ENCODE data around the gene KHDRBS1. TPM values are rescaled to one million over a fixed set of nuclear protein-coding genes. Genes with fewer than 3 reads are reported as not detected.

KHDRBS1 gene
- total and polyA plus RNA-seq, 9 of the 15 experiments (the other 6 are each of a cell fraction or from before 2014, with no cell fraction given), result 48.4 to 257 (median 114) TPM

DNA sequence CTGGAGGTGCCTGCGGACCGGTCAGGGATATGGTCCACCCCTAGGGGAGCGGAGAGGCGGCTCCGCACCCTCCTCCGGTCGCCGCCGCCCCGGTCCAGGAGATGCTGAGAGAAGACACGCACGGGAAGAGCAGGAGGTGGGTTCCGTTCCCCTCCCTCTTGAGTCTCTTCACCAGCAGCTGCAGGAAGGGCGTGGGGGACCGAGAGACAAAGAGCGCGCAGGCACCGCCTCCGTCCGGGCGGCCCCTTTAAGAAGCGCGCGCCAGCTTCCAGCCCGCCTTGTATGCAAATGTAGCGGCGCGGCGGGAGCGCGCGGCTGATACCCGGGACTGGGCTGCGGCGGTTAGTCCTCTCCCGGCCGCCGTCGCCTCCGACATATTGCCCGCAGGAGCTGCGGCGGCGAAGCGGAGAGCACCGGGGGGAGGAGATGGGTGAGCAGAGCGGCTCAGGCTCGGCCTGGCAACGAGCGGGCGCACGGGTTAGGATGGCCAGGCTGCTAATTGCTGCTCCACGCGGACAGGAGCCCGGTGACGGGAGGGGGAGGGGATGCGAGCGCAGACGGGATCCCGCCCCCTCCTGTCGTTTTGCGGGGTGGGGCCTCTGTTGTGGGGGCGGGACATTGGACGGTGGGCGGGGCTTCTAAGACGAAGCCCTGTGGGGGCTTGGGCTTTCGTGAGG is 59.1 kb downstream of the KHDRBS1 start, which contains the start of gene TMEM39B (continued):
- TF ChIP-seq, protein P1, sequence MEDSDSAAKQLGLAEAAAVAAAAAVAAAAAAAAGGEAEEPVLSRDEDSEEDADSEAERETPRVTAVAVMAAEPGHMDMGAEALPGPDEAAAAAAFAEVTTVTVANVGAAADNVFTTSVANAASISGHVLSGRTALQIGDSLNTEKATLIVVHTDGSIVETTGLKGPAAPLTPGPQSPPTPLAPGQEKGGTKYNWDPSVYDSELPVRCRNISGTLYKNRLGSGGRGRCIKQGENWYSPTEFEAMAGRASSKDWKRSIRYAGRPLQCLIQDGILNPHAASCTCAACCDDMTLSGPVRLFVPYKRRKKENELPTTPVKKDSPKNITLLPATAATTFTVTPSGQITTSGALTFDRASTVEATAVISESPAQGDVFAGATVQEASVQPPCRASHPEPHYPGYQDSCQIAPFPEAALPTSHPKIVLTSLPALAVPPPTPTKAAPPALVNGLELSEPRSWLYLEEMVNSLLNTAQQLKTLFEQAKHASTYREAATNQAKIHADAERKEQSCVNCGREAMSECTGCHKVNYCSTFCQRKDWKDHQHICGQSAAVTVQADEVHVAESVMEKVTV (CRISPR knock-in tag; IDR thresholded peaks at IDR 0.05), result 0 out of 2 replicates have a peak, but pooled peaks have one; percentile 25
- peak; percentile 23; the same call in 1 of the 2 replicates for TF ChIP-seq TAL1 (IDR thresholded peaks at IDR 0.05)
- TF ChIP-seq E2F3 (CRISPR knock-in tag; IDR thresholded peaks at IDR 0.05), result 0 out of 2 replicates have a peak, but pooled peaks have one; percentile 49
- TF ChIP-seq, protein P2, sequence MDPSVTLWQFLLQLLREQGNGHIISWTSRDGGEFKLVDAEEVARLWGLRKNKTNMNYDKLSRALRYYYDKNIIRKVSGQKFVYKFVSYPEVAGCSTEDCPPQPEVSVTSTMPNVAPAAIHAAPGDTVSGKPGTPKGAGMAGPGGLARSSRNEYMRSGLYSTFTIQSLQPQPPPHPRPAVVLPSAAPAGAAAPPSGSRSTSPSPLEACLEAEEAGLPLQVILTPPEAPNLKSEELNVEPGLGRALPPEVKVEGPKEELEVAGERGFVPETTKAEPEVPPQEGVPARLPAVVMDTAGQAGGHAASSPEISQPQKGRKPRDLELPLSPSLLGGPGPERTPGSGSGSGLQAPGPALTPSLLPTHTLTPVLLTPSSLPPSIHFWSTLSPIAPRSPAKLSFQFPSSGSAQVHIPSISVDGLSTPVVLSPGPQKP (CRISPR knock-in tag; IDR thresholded peaks at IDR 0.05), result no peak
- TF ChIP-seq POLR2G (IDR thresholded peaks at IDR 0.05; ENCODE audit: low read depth, low read length), result peak; percentile 98
- peak; percentile 91 to 96 for TF ChIP-seq MNT (conservative IDR thresholded peaks at IDR 0.05)
- no peak for TF ChIP-seq PHTF2 (CRISPR knock-in tag; IDR thresholded peaks at IDR 0.05)
- no peak for TF ChIP-seq RBM34 (IDR thresholded peaks at IDR 0.05; ENCODE audit: borderline replicate concordance, insufficient read depth, low read length)
- TF ChIP-seq CSDE1 (IDR thresholded peaks at IDR 0.05), result no peak
- TF ChIP-seq RBBP5 (IDR thresholded peaks at IDR 0.05; ENCODE audit: borderline replicate concordance, insufficient read depth, low read length, poor library complexity, severe bottlenecking), result peak; percentile 96
- TF ChIP-seq ZNF57 (CRISPR knock-in tag; IDR thresholded peaks at IDR 0.05), result no peak
- TF ChIP-seq NELFE (IDR thresholded peaks at IDR 0.05; ENCODE audit: insufficient read depth, insufficient read length), result no peak
- TF ChIP-seq ARID2 (IDR thresholded peaks at IDR 0.05), result no peak
- TF ChIP-seq TRIM25 (IDR thresholded peaks at IDR 0.05; ENCODE audit: borderline replicate concordance), result no peak
- no peak for TF ChIP-seq ZBTB12 (CRISPR knock-in tag; IDR thresholded peaks at IDR 0.05)
- no peak for TF ChIP-seq ZNF449 (CRISPR knock-in tag; IDR thresholded peaks at IDR 0.05)
- no peak for TF ChIP-seq BMI1 (IDR thresholded peaks at IDR 0.05; ENCODE audit: low read length)
- peak; percentile 52 for TF ChIP-seq ZNF316 (IDR thresholded peaks at IDR 0.05)

Data from K562 (cell line).